ENCODE data around the gene CAV2.

DNA sequence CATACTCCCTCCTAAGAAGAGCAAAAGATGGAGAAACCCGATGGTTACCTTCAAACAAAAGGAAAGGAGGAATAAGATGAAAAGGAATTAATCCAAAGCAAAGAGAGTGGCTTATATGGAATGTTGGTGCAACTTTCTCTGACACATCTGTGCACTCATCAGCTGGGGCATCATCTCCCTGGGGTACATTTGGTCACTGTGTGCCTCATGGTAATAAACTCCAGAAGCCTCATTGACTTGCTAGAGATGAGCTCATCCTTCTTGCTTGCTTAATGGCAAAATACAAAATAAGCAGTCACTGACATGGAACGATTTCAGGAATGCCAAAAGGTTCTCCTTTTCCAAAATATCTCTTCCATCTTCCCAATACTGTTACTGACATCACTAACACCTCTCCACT lies 47.8 kb downstream of the CAV2 start:
- no peak for TF ChIP-seq E2F1 (CRISPR knock-in tag; IDR thresholded peaks at IDR 0.05)
- TF ChIP-seq SUZ12 (IDR thresholded peaks at IDR 0.05; ENCODE audit: low read depth, low read length), result no peak
- TF ChIP-seq KAT8 (CRISPR knock-in tag; IDR thresholded peaks at IDR 0.05), result no peak
- no peak for TF ChIP-seq TAF1 (CRISPR knock-in tag; IDR thresholded peaks at IDR 0.05)
- no peak for TF ChIP-seq ZNF512 (CRISPR knock-in tag; IDR thresholded peaks at IDR 0.05)
- TF ChIP-seq SRSF4 (IDR thresholded peaks at IDR 0.05; ENCODE audit: low read depth, low read length, poor library complexity, severe bottlenecking), result no peak
- TF ChIP-seq SRF (IDR thresholded peaks at IDR 0.05; ENCODE audit: low read depth, low read length), result no peak
- TF ChIP-seq, protein P1, sequence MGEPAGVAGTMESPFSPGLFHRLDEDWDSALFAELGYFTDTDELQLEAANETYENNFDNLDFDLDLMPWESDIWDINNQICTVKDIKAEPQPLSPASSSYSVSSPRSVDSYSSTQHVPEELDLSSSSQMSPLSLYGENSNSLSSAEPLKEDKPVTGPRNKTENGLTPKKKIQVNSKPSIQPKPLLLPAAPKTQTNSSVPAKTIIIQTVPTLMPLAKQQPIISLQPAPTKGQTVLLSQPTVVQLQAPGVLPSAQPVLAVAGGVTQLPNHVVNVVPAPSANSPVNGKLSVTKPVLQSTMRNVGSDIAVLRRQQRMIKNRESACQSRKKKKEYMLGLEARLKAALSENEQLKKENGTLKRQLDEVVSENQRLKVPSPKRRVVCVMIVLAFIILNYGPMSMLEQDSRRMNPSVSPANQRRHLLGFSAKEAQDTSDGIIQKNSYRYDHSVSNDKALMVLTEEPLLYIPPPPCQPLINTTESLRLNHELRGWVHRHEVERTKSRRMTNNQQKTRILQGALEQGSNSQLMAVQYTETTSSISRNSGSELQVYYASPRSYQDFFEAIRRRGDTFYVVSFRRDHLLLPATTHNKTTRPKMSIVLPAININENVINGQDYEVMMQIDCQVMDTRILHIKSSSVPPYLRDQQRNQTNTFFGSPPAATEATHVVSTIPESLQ (CRISPR knock-in tag; conservative IDR thresholded peaks at IDR 0.05), result no peak
- TF ChIP-seq TBL1XR1 (IDR thresholded peaks at IDR 0.05; ENCODE audit: borderline replicate concordance, low read length, partially characterized antibody), result no peak

Data from HepG2 (cell line).